Nephron (organoid): Measurements from ENCODE around the gene TMA7B.

Experiments
- H3K27ac Mint-ChIP-seq, 3 experiments: 2 replicates each; pipeline ENCODE4 v1.8.0; 2020; ENCODE audit warnings: mixed read lengths in 3 of 3, mild to moderate bottlenecking in 2 of 3, moderate library complexity in 1 of 3
- H3K27me3 Mint-ChIP-seq: 2 replicates; pipeline ENCODE4 v1.8.0; 2021; ENCODE audit warnings: low read depth, mild to moderate bottlenecking, moderate library complexity, mixed read lengths
- H3K36me3 Mint-ChIP-seq: 2 replicates; pipeline ENCODE4 v1.8.0; 2020; ENCODE audit warnings: low read depth, mixed read lengths
- H3K4me1 Mint-ChIP-seq: 2 replicates; pipeline ENCODE4 v1.8.0; 2020; ENCODE audit warnings: mixed read lengths
- H3K4me3 Mint-ChIP-seq, 3 experiments: 2 replicates each; pipeline ENCODE4 v1.8.0; 2020; ENCODE audit warnings: mild to moderate bottlenecking in 3 of 3, mixed read lengths in 3 of 3, moderate library complexity in 2 of 3
- H3K9me3 Mint-ChIP-seq: 2 replicates; pipeline ENCODE4 v1.8.0; 2020; ENCODE audit warnings: mixed read lengths
- CTCF ChIP-seq, 3 experiments: fragments of 200-600 bp; sonication (generic); IDR thresholded peaks; one replicate each; pipeline ENCODE4 v1.5.0; 2021; ENCODE audit warnings: antibody characterized with exemption in 3 of 3; ENCODE audit not compliant: unreplicated experiment in 3 of 3

Gene TMA7B

GRCh38 chr22:40006641-40007040, 46.4 kb downstream of the TMA7B start:
- no peak for TF ChIP-seq CTCF (IDR thresholded peaks at IDR 0.05; ENCODE audit: unreplicated experiment in 3 of 3)
- Mint-ChIP-seq H3K27me3 (peaks cover 54% of the 10 kb centered on the region), H3K27ac (peak overlapping the region in 2 of 3 experiments; percentile 7 to 35)

GRCh38 chr22:40007853-40008710, 47.9 kb downstream of the TMA7B start:
- Mint-ChIP-seq H3K27me3 (peaks cover 46% of the 10 kb centered on the region), H3K27ac (no peak overlapping the region), H3K4me3 (no peak overlapping the region), H3K4me1 (peaks cover 30% of the 10 kb centered on the region), H3K9me3 (no peaks in the 10 kb centered on the region), H3K36me3 (no peaks in the 10 kb centered on the region)
- no peak for TF ChIP-seq CTCF (IDR thresholded peaks at IDR 0.05; ENCODE audit: unreplicated experiment in 3 of 3)

More at GRCh38 chr22:40006641-40007040, 46.4 kb downstream of the TMA7B start:
- no peak overlapping the region for H3K4me3 Mint-ChIP-seq
- peaks cover 42% of the 10 kb centered on the region for H3K4me1 Mint-ChIP-seq
- H3K36me3 Mint-ChIP-seq, result no peaks in the 10 kb centered on the region
- no peaks in the 10 kb centered on the region for H3K9me3 Mint-ChIP-seq

- no peaks in the 10 kb centered on the region for H3K9me3 Mint-ChIP-seq
- H3K27me3 Mint-ChIP-seq, result peaks cover 46% of the 10 kb centered on the region
- H3K27ac Mint-ChIP-seq, result no peak overlapping the region
- no peaks in the 10 kb centered on the region for H3K36me3 Mint-ChIP-seq
- H3K4me1 Mint-ChIP-seq, result peaks cover 24% of the 10 kb centered on the region
- no peak for TF ChIP-seq CTCF (IDR thresholded peaks at IDR 0.05; ENCODE audit: unreplicated experiment in 3 of 3)
- H3K4me3 Mint-ChIP-seq, result no peak overlapping the region
Observed at GRCh38 chr22:40008726-40009291, 48.6 kb downstream of the TMA7B start.

GRCh38 chr22:40009292-40009774, 49.1 kb downstream of the TMA7B start:
- H3K36me3 Mint-ChIP-seq, result no peaks in the 10 kb centered on the region
- peaks cover 24% of the 10 kb centered on the region for H3K4me1 Mint-ChIP-seq
- no peak overlapping the region for H3K27ac Mint-ChIP-seq
- no peak for TF ChIP-seq CTCF (IDR thresholded peaks at IDR 0.05; ENCODE audit: unreplicated experiment in 3 of 3)
- H3K4me3 Mint-ChIP-seq, result no peak overlapping the region
- H3K27me3 Mint-ChIP-seq, result peaks cover 46% of the 10 kb centered on the region
- H3K9me3 Mint-ChIP-seq, result no peaks in the 10 kb centered on the region

- Mint-ChIP-seq H3K4me3 (no peak overlapping the region), H3K36me3 (no peaks in the 10 kb centered on the region), H3K4me1 (peaks cover 20% of the 10 kb centered on the region), H3K27me3 (peaks cover 50% of the 10 kb centered on the region), H3K27ac (no peak overlapping the region), H3K9me3 (no peaks in the 10 kb centered on the region)
- no peak for TF ChIP-seq CTCF (IDR thresholded peaks at IDR 0.05; ENCODE audit: unreplicated experiment in 3 of 3)
Observed at GRCh38 chr22:40009951-40010671, 49.9 kb downstream of the TMA7B start.
